NK-92 treated with Interleukin-12 subunit alpha and Interleukin-12 subunit beta, amount 100 ng/mL, for 24 hours (cell line): ENCODE measurements around the gene MTHFD1L.
"Not testable (repeated sequence)": the region's sequence is repeated elsewhere in the genome, so short reads cannot be mapped to it uniquely, and the experiment has no call there.

ENCODE experiments used
- DNase-seq: peaks from one replicate; lab custom pipeline; 2025; lab: John Stamatoyannopoulos, UW

The MTHFD1L gene

DNA sequence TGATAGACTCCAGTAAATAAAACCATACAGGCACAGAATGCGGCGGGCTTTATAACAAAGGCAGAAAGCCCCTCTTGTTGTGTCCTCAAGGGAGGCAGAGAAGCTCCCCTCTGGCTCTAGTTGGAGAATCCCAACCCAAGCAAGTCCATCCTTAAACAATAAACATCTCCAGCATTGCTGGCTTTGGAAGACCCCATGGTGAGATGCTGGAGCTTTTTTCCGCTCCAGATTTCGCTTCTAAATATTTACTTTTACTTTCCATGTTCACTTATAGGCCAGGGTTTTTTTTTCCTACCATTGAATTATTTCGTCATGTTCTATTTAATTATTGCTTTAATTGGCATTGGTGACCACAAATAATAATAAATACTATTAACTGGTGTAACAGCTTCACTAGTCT is 176.2 kb downstream of the MTHFD1L start:
- DNase-seq: no peak

DNA sequence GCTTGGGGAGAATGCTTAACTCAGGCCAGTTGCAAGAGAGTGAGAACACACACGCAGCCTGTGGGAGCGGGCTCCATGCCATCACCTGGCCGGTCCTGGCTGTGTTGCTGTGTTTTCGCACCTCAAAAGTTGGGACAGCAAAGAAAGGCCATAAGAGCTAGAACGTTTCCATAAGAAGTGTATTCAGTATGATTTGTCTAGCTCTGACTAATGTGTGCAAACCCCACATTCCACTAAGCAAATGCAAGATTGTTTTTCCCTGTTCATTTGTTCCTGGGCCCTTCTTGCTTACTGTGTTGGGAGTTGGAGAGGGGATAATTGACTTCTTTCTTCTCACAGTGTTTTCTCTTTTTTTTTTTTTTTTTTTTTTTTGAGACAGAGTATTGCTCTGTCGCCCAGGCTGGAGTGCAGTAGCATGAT is 177.4 kb downstream of the MTHFD1L start:
- not testable (repeated sequence) for DNase-seq

DNA sequence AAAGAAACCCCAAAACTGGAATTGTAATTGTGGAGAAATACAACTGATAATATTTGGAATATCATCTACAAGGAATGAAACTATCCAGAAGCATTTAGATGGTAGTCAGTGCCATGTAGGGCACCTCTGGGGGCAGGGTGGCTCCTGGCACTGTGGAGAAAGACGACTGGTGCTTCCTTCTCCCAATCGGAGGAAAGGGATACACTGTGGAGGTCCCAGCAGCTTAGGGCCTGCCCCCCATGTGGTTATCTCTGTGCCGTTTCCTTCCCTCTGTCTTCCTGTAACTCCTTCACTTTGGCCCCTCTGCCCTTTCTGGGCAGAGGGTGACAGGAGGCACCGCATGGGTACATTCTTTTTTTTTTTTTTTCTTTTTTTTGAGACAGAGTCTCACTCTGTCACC is 178.4 kb downstream of the MTHFD1L start:
- no peak for DNase-seq

DNA sequence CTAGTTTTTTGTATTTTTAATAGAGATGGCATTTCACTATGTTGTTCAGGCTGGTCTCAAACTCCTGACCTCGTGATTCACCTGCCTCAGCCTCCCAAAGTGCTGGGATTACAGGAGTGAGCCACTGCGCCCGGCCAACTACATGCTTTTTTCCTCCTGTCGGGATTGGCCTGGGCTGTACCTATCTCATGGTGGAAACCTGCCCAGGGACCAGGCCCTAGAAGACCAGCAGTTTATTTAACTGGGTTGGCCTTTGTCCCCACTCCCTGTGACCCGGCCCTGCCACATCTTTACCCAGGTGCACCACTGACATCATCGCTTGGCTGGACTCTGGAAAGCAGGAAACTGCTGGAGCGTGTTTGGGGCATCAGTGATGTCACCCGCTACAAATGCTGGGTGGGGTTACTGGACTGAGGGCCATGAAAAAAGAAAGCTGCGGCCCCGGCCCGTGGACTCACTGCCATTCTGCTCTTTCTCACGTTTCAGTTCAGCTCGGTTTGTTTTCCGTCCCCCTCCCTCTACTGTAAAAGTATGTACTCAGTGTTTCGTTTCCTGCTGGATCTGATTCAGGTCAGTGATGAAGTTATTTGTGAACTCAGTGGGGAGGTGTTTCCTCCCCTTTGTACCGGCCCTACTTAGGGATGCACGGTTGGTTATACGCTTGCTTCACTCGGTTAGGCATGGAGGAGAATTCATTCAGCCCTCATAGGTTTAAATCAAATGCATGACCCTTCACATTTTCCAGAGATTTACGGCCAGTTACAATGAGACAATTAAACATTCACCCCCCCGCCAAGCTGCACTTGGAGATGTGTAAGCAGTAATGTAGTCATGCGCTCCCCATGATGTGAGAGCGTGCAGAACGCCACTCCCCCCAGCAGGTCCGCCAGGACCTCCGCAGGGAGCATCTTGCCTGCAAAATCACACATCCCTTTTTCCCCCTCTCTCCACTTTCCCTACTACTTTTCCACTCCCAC is 179.3 kb downstream of the MTHFD1L start:
- DNase-seq: no peak

DNA sequence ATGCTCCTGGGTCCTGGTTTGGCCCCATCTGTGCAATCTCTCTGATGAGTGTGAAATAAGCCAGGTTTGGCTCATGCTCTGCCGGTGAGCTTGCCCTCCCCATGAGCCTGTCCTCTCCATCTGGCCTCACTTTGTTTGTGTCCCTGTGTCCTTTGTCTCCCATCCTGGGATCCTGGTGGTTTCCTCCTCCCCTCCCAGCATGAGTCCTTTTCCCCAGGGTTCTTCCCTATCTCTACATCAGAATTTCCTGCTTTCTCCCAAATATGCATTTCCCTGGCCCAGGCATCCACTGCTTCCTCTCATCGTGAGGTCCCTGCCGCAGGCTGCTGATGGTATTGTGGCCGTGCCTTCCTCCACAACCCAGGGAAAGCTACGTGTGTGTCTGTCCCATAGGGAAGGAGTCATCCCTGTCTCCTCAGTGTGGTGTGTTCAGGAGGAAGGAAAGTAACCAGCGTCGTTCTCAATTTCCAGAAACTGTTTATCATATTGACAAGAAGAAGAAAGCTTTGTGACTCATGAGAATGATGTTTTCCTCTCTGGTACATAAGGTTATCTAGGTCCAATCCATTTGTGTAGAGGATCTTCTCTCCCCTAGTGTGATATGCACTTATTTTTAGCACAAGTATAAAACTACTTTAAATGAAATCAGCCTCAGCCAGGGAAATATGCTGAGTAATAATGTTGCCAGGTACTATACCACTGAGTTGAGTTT is 180.2 kb downstream of the MTHFD1L start:
- DNase-seq: not testable (repeated sequence)

DNA sequence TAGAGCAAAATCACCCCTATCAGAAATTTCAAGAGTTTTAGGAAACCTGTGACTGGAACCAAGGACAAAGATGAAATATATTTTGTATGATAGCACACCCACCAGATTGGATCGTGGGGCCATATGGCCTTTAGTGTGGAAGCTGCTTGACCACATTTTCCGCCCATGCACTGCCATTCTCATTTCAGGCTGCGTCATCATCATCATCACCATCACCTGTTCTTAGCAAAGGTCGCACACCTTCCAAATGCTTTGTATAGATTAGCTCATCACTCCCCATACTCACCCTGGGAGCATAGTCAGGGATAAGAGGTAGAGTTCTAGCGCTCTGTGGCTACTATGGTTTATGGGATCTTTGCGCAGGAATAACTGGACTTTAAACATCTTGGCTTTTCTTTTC is 185.7 kb downstream of the MTHFD1L start:
- DNase-seq: no peak

DNA sequence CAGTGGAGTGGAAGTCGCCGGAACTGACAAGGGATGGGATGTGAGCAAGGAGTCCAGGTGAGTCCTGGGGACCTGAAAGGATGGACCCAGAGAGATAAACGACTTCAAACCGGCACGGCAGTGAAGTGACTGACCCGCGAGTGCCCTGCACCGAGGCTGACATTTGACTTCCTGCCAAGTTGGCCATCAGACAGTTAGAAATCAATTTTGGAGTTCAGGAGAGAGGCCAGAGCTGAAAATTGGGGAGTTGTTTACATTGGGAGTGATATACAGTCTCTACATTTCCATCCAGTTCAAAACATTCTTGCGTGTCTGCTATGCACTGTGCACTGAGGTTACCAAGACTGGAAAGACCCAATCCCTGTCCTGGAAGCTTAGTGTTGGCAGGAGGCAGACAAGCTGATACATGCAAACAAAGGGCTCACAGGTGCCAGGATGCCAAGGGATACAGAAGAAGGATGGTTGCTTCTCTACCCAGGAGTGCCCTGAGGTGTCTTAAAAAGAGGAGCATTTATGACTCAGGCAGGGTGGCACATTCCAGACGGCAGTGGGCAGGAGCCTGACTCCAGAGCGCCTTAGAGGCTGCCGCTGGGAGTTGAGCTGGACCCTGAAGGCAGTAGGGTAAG is 186.6 kb downstream of the MTHFD1L start:
- DNase-seq: no peak

DNA sequence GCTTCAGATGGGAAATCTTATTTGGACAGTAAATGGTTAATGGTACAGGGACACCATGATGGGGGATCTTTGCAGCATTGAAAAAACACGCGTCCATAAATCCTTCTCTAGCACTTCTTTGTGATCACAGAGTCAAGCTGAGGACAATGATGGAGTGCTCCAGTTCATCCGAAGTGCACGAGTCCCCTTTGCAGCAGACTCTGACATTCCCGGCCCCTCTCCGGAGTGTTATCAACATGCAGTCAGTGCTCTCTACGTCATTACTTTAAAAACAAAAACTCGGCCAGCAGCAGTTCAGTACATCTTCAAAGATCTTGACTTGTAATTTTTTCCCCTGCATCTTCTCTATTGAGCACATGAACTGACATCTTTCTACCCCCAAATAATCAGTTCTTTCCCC is 188.8 kb downstream of the MTHFD1L start:
- no peak for DNase-seq

DNA sequence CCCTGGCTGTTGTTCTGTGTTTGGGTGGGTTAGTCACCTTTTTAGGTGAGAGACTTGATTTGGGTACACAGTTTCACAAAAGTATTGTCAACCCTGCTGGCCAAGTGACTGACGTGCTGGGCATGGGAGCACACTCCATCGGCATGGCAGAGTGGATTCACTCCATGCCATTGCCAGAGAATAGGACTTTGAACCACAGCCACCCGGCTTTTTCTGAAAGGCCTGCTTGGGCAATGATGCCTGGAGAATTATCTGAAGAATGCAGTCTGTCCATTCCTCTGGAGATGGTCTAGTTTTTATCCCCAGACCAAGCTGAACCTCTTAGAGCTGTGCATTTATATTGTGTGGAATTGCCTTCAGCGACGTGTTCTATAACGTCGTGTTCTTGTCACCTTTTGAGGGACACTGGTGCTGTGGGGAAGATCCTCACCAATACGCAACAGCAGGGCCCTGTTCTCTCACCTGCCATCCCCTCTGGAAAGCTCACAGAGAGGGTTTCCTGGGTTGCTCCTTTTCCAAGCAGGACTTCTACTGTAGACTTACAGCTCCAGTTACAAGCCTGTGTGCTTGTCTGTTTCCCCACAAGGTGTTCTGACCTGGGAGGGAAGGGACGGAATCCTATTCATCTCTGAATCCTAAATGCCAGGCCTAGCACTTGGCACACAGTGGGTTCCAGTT is 190.9 kb downstream of the MTHFD1L start:
- no peak for DNase-seq

DNA sequence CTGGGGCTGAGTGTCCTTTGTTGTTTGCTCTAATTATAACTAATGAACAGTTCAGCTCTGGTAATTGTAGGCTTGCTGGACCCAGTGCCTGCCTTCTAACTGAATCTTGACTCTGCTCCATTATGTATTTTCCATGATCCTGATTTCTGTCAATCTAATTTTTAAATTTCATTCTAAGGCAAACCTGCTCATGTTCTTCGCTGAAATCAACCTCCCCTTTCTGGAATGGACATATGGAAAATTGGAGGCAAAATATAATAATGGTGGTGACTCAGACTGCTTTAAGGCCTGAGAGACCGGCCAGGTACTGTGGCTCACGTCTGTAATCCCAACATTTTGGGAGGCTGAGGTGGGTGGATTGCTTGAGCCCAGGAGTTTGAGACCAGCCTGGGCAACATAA is 191.6 kb downstream of the MTHFD1L start:
- DNase-seq: no peak

DNA sequence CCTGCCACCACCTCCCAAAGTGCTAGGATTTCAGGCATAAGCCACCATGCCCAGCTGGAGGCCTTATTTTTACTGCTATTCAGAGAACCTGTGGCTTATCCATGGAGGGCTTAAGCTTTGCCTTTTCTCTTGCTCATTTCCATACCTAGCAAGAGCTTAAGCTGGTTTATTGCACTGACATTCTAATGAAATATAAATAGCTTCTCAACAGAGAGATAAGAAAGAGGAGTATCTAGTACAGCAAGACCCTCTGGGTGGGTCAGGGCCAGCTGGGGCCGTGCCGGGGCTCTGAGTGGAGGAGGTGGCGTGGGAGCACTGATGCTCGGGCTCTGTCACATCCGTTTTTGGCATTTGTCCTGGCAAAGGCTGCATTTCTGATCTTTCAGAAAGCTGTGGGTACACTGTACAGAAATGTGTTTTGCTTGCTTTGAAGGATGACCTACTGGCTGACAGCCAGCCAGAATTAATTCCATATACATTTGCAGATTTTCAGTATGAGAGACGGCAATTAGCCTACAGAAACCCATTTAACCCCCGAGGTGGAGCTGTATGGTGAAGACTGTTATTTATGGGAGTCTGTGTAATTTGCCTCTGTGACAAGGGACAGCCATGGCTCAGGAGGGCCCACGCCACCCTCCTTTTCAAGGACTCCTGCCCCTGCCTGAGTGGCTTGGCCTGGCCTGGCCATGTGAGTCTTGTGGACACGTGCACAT is 192.7 kb downstream of the MTHFD1L start:
- no peak for DNase-seq

DNA sequence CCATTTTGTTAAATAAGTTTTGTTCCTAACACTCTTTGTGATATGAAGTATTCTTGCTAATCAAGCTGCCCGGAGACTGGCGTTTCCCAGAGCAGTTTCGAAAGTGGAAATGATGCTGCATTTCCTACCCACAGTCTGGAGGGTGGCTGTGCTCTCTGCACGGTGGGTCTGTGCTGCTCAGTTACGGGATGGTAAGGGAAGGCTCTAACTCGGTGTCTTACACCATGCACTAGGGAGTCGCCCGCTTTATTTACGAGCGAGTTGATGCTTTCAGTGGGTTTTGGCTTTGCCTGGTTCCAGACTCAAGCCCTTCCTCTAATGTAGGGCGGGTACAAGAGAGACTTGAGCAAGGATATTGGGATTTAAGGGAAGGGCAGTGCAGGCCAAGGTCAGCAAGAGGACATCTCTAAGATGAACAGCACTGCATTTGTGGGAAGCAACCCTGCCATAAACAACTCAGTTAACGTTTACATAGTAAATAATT is 194.2 kb downstream of the MTHFD1L start:
- DNase-seq: no peak

DNA sequence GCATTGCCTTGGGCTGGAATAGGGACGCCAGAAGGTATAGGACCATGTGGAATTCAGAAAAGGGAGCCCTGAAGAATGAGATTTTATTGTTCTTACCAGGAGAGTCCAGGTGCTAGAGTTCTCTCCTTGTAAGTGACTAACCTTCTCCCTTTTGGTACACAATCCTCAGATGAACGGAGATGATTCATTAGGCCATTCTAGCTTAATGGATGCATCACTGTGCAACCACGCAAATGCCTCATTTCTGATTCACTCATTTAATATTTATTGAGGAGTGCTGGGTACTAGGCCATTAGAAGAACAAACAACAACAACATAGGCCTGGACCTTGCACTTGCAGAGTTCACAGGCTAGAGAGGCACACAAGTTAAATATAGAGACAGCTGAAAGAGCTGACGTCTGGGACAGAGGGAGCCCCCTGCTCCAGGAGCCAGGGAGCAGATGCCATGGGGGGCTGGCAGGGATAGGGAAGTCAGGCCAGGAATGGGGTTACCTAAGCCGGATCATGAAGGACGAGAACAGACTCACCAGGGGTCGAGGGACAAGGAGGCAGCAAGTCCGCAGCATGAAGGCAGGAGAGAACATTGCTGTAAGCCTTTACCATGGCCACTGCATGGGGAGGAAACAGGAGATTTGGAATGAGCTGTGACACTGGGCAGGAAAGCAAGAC is 194.7 kb downstream of the MTHFD1L start:
- no peak for DNase-seq

DNA sequence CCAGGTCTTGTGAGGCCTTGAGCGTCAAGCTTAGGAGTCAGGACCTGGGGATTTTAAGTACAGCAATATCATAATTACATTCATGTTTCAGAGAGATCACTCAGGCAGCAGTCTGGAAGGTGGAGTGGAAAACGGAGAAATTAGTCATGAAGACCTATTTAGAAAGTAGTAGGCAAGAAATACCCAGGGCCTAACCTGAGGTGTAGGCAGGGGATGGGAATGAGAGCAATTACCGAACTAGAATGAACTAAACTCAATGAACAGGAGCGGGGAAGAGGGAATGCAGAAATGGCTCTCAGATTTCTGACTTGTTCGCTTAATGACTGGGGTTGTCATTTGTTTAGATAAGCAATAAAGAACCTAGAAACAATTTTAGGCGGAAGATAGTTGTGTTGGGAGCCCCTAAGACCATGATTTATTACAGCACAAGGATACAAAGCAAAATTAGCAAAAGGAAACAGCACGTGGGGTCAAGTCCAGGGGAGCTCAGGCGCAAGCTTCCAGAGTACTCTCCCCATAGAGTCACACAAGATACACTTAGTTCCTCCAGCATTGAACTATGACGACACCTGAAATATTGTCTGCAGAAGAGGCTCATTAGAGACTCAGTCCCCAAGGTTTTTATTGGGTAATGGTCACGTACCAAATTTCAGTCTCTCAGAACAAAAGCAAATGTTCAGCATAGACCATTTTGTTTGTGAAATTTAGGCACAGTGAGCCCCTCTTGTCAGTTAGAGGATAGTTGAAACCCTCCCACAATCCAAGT is 195.4 kb downstream of the MTHFD1L start:
- DNase-seq: no peak

DNA sequence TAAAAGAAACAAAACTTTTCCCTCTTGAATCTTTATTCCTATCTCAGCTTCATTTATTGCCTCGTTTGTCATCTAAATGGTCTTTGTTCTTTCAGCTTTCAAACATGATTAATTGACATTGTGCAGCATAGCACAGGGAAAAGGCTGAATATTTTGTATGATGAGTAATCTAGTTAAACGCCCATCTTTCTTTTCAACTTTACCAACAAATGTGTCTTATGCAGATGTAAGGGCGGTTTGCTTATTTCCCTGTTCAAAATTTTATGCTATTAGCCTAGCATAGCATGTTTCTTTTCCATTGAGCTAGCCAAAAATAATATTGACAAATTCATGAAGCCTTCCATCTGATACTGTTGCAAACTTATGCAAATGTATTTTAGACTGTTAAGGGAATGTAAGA is 197.8 kb downstream of the MTHFD1L start:
- no peak for DNase-seq

DNA sequence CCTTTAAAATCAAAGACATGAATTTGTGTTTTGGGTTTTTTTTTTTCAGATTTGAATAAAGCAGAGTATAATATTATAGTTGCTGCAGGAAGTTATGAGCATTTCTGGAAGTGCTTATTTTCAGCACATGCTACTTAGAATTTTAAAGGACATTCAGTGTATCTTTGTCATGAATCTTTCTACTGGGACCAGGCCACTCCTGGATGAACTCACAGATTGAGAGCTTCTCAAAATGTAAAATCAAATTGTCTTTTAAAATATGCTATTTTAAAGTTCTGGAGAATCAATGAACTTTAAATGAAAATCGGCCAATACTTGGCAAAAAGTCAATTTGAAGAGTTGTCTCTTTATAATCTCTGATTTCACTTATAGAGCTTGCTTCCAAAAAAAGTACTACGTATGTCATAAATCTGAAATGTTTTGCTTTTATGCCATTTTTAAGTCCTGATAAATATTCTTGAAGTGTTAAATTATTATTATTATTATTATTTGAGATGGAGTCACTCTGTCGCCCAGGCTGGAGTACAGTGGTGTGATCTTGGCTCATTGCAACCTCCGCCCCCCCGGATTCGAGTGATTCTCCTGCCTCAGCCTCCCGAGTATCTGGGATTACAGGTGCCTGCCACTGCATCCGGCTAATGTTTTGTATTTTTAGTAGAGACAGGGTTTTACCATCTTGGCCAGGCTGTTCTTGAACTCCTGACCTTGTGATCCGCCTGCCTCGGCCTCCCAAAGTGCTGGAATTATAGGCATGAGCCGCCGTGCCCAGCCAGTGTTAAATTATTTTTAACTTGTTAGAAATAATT is 198.5 kb downstream of the MTHFD1L start:
- DNase-seq: no peak

DNA sequence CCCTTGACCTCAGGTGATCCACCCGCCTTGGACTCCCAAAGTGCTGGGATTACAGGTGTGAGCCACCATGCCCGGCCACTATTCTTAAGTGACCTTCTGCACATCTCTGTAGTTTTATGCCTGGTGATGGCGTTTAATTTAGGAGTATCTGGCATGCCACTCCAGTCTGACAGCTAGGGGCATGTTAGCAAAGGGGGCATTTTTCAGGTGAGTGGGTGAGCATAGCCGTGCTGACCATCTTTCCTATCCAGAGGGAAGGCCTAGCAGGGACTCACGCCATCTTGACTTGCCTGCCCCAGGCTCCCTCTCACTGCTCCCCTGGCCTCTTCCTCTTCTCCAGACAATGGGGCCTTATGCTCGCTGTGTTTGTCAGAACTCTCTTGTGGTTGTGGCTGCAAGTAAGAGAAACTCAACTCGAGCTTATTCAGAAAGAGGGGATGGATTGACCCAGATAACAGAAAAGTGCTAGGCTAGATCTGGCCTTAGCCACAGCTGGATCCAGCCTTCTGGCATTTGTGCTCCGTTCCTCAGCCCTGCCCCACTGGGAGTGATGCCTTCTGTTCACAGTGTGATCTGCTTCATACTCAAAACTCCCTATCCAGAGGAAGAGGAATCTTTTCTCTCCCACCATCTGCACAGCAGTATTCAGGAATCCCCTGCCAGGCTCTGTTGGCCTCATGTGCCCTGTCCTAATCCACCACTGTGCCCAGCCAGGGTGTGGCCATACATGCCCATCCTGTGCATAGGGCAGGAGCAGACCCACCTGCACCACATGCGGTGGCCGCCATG is 199.7 kb downstream of the MTHFD1L start:
- no peak for DNase-seq
